ENCODE measurements around the gene CALU. TPM values are rescaled to one million over a fixed set of nuclear protein-coding genes. Genes with fewer than 3 reads are reported as not detected.

Gene CALU
- total RNA-seq, 1 experiment from 2014 or later = 168 TPM

DNA sequence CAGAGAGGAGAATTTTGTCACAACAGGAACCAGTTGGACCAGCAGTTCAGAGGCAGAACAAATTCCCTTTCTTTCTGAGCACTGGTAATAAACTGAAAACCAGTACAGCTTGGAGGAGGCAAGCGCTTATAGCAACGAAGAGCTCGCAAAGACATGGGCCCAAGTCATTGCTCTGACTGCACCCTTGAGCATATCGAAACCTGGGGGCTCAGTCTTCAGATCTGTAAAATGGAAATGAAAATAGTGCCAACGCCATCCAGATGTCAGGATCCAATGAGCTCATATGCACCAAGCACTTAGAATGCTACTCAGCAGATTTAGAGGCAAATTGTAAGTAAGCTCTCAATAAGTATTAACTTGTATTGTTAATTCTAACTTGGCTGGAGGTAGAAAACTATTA lies 14.4 kb upstream of the CALU start:
- Histone ChIP-seq H4K8ac (replicated peaks; ENCODE audit: insufficient read length, low read depth, low read length) (no peak overlapping the region), H2AFZ (ENCODE audit: low read length) (no peak overlapping the region), H3K23ac (ENCODE audit: insufficient read length, low read depth, low read length) (no peak overlapping the region), H4K20me1 (ENCODE audit: control insufficient read depth, insufficient read depth, insufficient read length) (no peaks in the 10 kb centered on the region), H3K23me2 (ENCODE audit: insufficient read length, low read depth, low read length, poor library complexity, severe bottlenecking) (no peaks in the 10 kb centered on the region), H3K4me1 (ENCODE audit: insufficient read depth, low read length) (no peaks in the 10 kb centered on the region), H3K79me1 (ENCODE audit: insufficient read depth, low read depth, low read length, poor library complexity, severe bottlenecking) (no peaks in the 10 kb centered on the region), H2BK5ac (ENCODE audit: insufficient read length, low read length) (no peak overlapping the region), H2BK15ac (ENCODE audit: low read depth, low read length) (no peak overlapping the region), H3K14ac (ENCODE audit: insufficient read depth, low read length) (no peak overlapping the region), H4K91ac (ENCODE audit: insufficient read length, low read depth, low read length) (no peak overlapping the region), H3K9ac (ENCODE audit: extremely low read depth, insufficient read length, low read length) (no peak overlapping the region), H4K5ac (ENCODE audit: insufficient read length, low read depth, low read length) (no peak overlapping the region), H2AK5ac (ENCODE audit: insufficient read length, low read length) (no peak overlapping the region), H3K56ac (ENCODE audit: insufficient read length, low read depth, low read length) (no peak overlapping the region), H3K79me2 (ENCODE audit: insufficient read depth, low read length) (no peaks in the 10 kb centered on the region), H3K27ac (ENCODE audit: insufficient read length, low read depth, low read length) (no peak overlapping the region), H2BK12ac (ENCODE audit: insufficient read length, low read depth, low read length) (no peak overlapping the region), H2BK120ac (ENCODE audit: low read depth, low read length, poor library complexity, severe bottlenecking) (no peak overlapping the region), H3K4me2 (ENCODE audit: insufficient read depth, insufficient read length, low read length) (no peak overlapping the region), H3K27me3 (ENCODE audit: insufficient read depth, low read length) (no peaks in the 10 kb centered on the region), H3K9me3 (ENCODE audit: control insufficient read depth, low read depth, low read length) (no peaks in the 10 kb centered on the region), H2BK20ac (ENCODE audit: low read depth, low read length, poor library complexity, severe bottlenecking) (no peak overlapping the region), H3K4ac (ENCODE audit: low read depth, low read length) (no peak overlapping the region), H3T11ph (ENCODE audit: low read length) (no peak overlapping the region), H3K18ac (ENCODE audit: insufficient read length, low read depth, low read length) (no peak overlapping the region)
- peaks cover 2% of the 10 kb centered on the region; the same call in 1 of the 2 replicates for H3K27me3 Mint-ChIP-seq (ENCODE audit: low read depth)
- no peak for DNase-seq
- H3K4me1 Mint-ChIP-seq = peaks cover 5 to 13% of the 10 kb centered on the region in 2 experiments; a peak in 3 of 4 replicates
- H3K27ac Mint-ChIP-seq = no peak overlapping the region
- no peaks in the 10 kb centered on the region for H3K36me3 Mint-ChIP-seq (ENCODE audit: insufficient read depth in 1 of 3, low read depth in 3 of 3)
- no peak for TF ChIP-seq CTCF (conservative IDR thresholded peaks at IDR 0.05)
- H3K4me3 Mint-ChIP-seq = no peak overlapping the region
- no peaks in the 10 kb centered on the region for H3K9me3 Mint-ChIP-seq
- WGBS (ENCODE audit: extremely low coverage, insufficient read length, low lambda C conversion rate) = no CpG with 5 or more reads among the region's 5 CpGs

Measured in H9 (cell line).